OCI-LY3 (cell line): ENCODE data around the gene DGKG.

Experiments used
- EZH2phosphoT487 ChIP-seq: fragments of 200-600 bp; shearing (Covaris generic); IDR thresholded peaks from 2 replicates; pipeline ENCODE4 v1.6.1; 2018; ENCODE audit warnings: antibody characterized with exemption, mixed run types, low read depth
- TF ChIP-seq, protein P1 (sequence below): fragments of 200-600, 300-600 bp; sonication (generic); IDR thresholded peaks from 2 replicates; pipeline ENCODE4 v1.5.1; 2014; ENCODE audit warnings: antibody characterized with exemption, low read length, low read depth

- TF ChIP-seq, protein P1, sequence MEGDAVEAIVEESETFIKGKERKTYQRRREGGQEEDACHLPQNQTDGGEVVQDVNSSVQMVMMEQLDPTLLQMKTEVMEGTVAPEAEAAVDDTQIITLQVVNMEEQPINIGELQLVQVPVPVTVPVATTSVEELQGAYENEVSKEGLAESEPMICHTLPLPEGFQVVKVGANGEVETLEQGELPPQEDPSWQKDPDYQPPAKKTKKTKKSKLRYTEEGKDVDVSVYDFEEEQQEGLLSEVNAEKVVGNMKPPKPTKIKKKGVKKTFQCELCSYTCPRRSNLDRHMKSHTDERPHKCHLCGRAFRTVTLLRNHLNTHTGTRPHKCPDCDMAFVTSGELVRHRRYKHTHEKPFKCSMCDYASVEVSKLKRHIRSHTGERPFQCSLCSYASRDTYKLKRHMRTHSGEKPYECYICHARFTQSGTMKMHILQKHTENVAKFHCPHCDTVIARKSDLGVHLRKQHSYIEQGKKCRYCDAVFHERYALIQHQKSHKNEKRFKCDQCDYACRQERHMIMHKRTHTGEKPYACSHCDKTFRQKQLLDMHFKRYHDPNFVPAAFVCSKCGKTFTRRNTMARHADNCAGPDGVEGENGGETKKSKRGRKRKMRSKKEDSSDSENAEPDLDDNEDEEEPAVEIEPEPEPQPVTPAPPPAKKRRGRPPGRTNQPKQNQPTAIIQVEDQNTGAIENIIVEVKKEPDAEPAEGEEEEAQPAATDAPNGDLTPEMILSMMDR: no peak
- TF ChIP-seq EZH2phosphoT487: no peak
These were observed 31.1 kb downstream of the DGKG start for GRCh38 chr3:186330772-186331460.
